GM19239 (cell line): Measurements from ENCODE around the gene HECA.
A peak's percentile ranks its signal among the peaks of the same experiment; 100 is the strongest.
"Not testable (repeated sequence)": the region's sequence is repeated elsewhere in the genome, so short reads cannot be mapped to it uniquely, and the experiment has no call there.

Source experiments
- DNase-seq: peaks from one replicate; pipeline ENCODE4 v3.0.0; 2011; ENCODE audit warnings: low spot score; ENCODE audit not compliant: insufficient read length
- FAIRE-seq: peaks from 2 replicates; lab custom pipeline; 2011; peaks lifted over from hg19 to GRCh38; lab: Jason Lieb, UNC

Gene HECA

GRCh38 chr6:139134817-139135577 lies at the start of gene HECA:
HECA (plus strand) TSS chr6:139135080; CDS start chr6:139135397, 317 bp downstream.
- FAIRE-seq, result peak; percentile 91
- peak; percentile 85 for DNase-seq

- DNase-seq (no peak), FAIRE-seq (no peak)
Measured at GRCh38 chr6:139091826-139092225, 43.1 kb upstream of the HECA start.

- FAIRE-seq (peak; percentile 80), DNase-seq (no peak)
Measured at GRCh38 chr6:139099984-139100383, 34.9 kb upstream of the HECA start.

GRCh38 chr6:139107051-139107450 lies 27.8 kb upstream of the HECA start:
- FAIRE-seq (no peak), DNase-seq (no peak)

- FAIRE-seq (no peak), DNase-seq (no peak)
Measured at GRCh38 chr6:139108378-139108777, 26.5 kb upstream of the HECA start.

- FAIRE-seq (no peak), DNase-seq (no peak)
Measured at GRCh38 chr6:139109558-139109957, 25.3 kb upstream of the HECA start.

GRCh38 chr6:139112146-139112545 lies 22.7 kb upstream of the HECA start:
- FAIRE-seq, result no peak
- DNase-seq, result no peak

- FAIRE-seq (no peak), DNase-seq (no peak)
Measured at GRCh38 chr6:139112561-139112960, 22.3 kb upstream of the HECA start.

GRCh38 chr6:139114746-139115145 lies 20.1 kb upstream of the HECA start:
- DNase-seq, result no peak
- FAIRE-seq, result no peak

- FAIRE-seq, result no peak
Measured at GRCh38 chr6:139115989-139116758, 18.7 kb upstream of the HECA start.

GRCh38 chr6:139117734-139118133 lies 17.1 kb upstream of the HECA start:
- DNase-seq, result no peak
- peak; percentile 28 for FAIRE-seq

More at GRCh38 chr6:139115989-139116758, 18.7 kb upstream of the HECA start:
- DNase-seq, result no peak

- DNase-seq (no peak), FAIRE-seq (no peak)
Measured at GRCh38 chr6:139119552-139119951, 15.3 kb upstream of the HECA start.

- DNase-seq, FAIRE-seq: not testable (repeated sequence)
Measured at GRCh38 chr6:139122823-139123222, 12.1 kb upstream of the HECA start.

- FAIRE-seq, result peak; percentile 99
- peak; percentile 48 for DNase-seq
Measured at GRCh38 chr6:139124887-139125672, 9.8 kb upstream of the HECA start.

GRCh38 chr6:139126255-139126654 lies 8.6 kb upstream of the HECA start:
- no peak for FAIRE-seq
- DNase-seq, result no peak

GRCh38 chr6:139126931-139127330 lies 7.9 kb upstream of the HECA start:
- FAIRE-seq (no peak), DNase-seq (no peak)

GRCh38 chr6:139129284-139129683 lies 5.6 kb upstream of the HECA start:
- DNase-seq, result no peak
- FAIRE-seq, result no peak

- DNase-seq (no peak), FAIRE-seq (peak; percentile 44)
Measured at GRCh38 chr6:139131736-139132280, 3.1 kb upstream of the HECA start.

GRCh38 chr6:139133262-139134063 lies 1.4 kb upstream of the HECA start:
- FAIRE-seq (no peak), DNase-seq (no peak)

- FAIRE-seq (no peak), DNase-seq (no peak)
Measured at GRCh38 chr6:139134064-139134395, 850 bp upstream of the HECA start.
